Loucy (cell line): ENCODE data around the gene COL5A1.

Experiments used
- EZH2phosphoT487 ChIP-seq: fragments of 200-600 bp; IDR thresholded peaks from 2 replicates; pipeline ENCODE4 v1.6.1; 2018; ENCODE audit warnings: antibody characterized with exemption, mild to moderate bottlenecking, moderate library complexity, borderline replicate concordance
- TF ChIP-seq, protein P1 (sequence below): fragments of 200-600 bp; sonication (generic); conservative IDR thresholded peaks from 2 replicates; pipeline ENCODE4 v1.5.1; 2014; ENCODE audit warnings: mild to moderate bottlenecking, antibody characterized with exemption, low read length

DNA sequence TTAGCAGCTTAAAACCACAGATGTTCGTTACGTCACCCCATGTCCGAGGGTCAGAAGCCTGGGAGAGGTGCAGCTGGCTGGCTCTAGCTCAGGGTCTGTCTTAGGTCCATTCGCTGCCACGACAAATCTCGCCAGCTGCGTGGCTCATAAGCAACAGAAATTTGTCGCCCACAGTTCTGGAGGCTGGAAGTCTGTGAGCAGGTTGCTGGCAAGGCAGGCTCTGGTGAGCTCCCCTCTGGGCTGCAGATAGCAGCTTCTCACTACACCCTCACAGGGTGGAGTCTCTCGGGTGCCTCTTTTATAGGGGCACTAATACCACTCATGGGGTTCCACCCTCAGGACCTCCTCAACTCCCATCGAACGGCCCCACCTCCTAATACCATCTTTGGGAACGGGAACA is 198.9 kb downstream of the COL5A1 start:
- TF ChIP-seq, protein P1, sequence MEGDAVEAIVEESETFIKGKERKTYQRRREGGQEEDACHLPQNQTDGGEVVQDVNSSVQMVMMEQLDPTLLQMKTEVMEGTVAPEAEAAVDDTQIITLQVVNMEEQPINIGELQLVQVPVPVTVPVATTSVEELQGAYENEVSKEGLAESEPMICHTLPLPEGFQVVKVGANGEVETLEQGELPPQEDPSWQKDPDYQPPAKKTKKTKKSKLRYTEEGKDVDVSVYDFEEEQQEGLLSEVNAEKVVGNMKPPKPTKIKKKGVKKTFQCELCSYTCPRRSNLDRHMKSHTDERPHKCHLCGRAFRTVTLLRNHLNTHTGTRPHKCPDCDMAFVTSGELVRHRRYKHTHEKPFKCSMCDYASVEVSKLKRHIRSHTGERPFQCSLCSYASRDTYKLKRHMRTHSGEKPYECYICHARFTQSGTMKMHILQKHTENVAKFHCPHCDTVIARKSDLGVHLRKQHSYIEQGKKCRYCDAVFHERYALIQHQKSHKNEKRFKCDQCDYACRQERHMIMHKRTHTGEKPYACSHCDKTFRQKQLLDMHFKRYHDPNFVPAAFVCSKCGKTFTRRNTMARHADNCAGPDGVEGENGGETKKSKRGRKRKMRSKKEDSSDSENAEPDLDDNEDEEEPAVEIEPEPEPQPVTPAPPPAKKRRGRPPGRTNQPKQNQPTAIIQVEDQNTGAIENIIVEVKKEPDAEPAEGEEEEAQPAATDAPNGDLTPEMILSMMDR = no peak
- TF ChIP-seq EZH2phosphoT487 = no peak
